Fibroblast of lung (primary cell): ENCODE data around the gene MAGEF1. TPM values are rescaled to one million over a fixed set of nuclear protein-coding genes. Genes with fewer than 3 reads are reported as not detected.

ENCODE experiments used
- DNase-seq, 2 donors: peaks; one replicate each; pipeline versions ENCODE4 v3.0.0 to v3.0.0-alpha.2; 2010; ENCODE audit warnings: low read depth in 2 of 2
- H2AFZ ChIP-seq: 2 replicates; pipeline ENCODE4 v1.5.1; 2012; ENCODE audit warnings: low read length, control low read depth, inconsistent platforms
- H3K27ac ChIP-seq: 2 replicates; pipeline ENCODE4 v1.5.1; 2011; ENCODE audit warnings: low read length, control low read depth; ENCODE audit not compliant: insufficient read depth
- H3K27me3 ChIP-seq: 2 replicates; pipeline ENCODE4 v1.5.1; 2011; ENCODE audit warnings: mild to moderate bottlenecking, low read length; ENCODE audit not compliant: control insufficient read depth, insufficient read depth
- H3K36me3 ChIP-seq: 2 replicates; pipeline ENCODE4 v1.5.1; 2011; ENCODE audit warnings: low read length; ENCODE audit not compliant: control insufficient read depth, insufficient read depth
- H3K4me1 ChIP-seq: 2 replicates; pipeline ENCODE4 v1.5.1; 2011; ENCODE audit warnings: low read length; ENCODE audit not compliant: control insufficient read depth, insufficient read depth; ENCODE audit errors: extremely low read depth
- H3K4me2 ChIP-seq: 2 replicates; pipeline ENCODE4 v1.5.1; 2011; ENCODE audit warnings: low read length, control low read depth; ENCODE audit not compliant: insufficient read depth; ENCODE audit errors: extremely low read depth
- H3K4me3 ChIP-seq, 4 experiments: fragments of 200-600 bp in 1 of 4; sonication (generic) in 1 of 4; replicated peaks in 1 of 4; 2 replicates each; pipeline ENCODE4 v1.5.1; 2011 to 2016; ENCODE audit warnings: low read length in 4 of 4, low read depth in 3 of 4, mild to moderate bottlenecking in 3 of 4, control low read depth in 2 of 4, inconsistent platforms in 1 of 4, mixed read lengths in 1 of 4; ENCODE audit not compliant: insufficient read depth in 1 of 4; ENCODE audit errors: control extremely low read depth in 1 of 4
- H3K79me2 ChIP-seq: 2 replicates; pipeline ENCODE4 v1.5.1; 2012; ENCODE audit warnings: mild to moderate bottlenecking, low read length, inconsistent platforms; ENCODE audit not compliant: control insufficient read depth, insufficient read depth
- H3K9ac ChIP-seq: 2 replicates; pipeline ENCODE4 v1.5.1; 2011; ENCODE audit warnings: mild to moderate bottlenecking, low read length, control low read depth; ENCODE audit not compliant: insufficient read depth
- H3K9me3 ChIP-seq: 2 replicates; pipeline ENCODE4 v1.5.1; 2012; ENCODE audit warnings: low read depth, low read length; ENCODE audit not compliant: control insufficient read depth, insufficient read depth
- H4K20me1 ChIP-seq: 2 replicates; pipeline ENCODE4 v1.5.1; 2011; ENCODE audit warnings: low read length; ENCODE audit not compliant: control insufficient read depth, insufficient read depth; ENCODE audit errors: extremely low read depth
- CTCF ChIP-seq, 2 donors: IDR thresholded peaks in 1 of 2; conservative IDR thresholded peaks in 1 of 2; 1 replicate in 1 of 2; 2 replicates in 1 of 2; pipeline ENCODE4 v1.5.1; 2011 to 2012; ENCODE audit warnings: low read length in 2 of 2, control low read depth in 1 of 2, inconsistent platforms in 1 of 2, low read depth in 1 of 2, mild to moderate bottlenecking in 1 of 2
- EZH2 ChIP-seq: IDR thresholded peaks from 2 replicates; pipeline ENCODE4 v1.5.1; 2012; ENCODE audit warnings: low read length, control low read depth, mild to moderate bottlenecking; ENCODE audit errors: missing control alignments
- polyA plus RNA-seq, 2 donors: library from polyadenylated mRNA; depleted of rRNA in 1 of 2; stranded (reverse) in 1 of 2; unstranded in 1 of 2; fragments of >200 nt; gene quantifications; 2 replicates each; pipeline ENCODE4 v1.2.1, GENCODE V29; 2011 to 2012; ENCODE audit warnings: missing spikeins in 1 of 2
- total RNA-seq: library from RNA; depleted of rRNA; stranded (reverse); fragments of >200 nt; gene quantifications from 2 replicates; pipeline ENCODE4 v1.2.1, GENCODE V29; 2014

Gene MAGEF1
- total and polyA plus RNA-seq, 2 donors (not counting 1 experiment from before 2014, with no cell fraction given), result 21.5 to 22.6 TPM

GRCh38 chr3:184718431-184718830 is 6.6 kb upstream of the MAGEF1 start:
- DNase-seq, result no peak
- H3K79me2 ChIP-seq, result no peaks in the 10 kb centered on the region
- H2AFZ ChIP-seq, result no peak overlapping the region
- no peak overlapping the region for H3K4me2 ChIP-seq
- no peak overlapping the region for H3K27ac ChIP-seq
- no peak overlapping the region for H3K4me3 ChIP-seq
- H3K36me3 ChIP-seq, result no peaks in the 10 kb centered on the region
- peaks cover 10% of the 10 kb centered on the region for H3K4me1 ChIP-seq
- H4K20me1 ChIP-seq, result no peaks in the 10 kb centered on the region
- H3K27me3 ChIP-seq, result no peaks in the 10 kb centered on the region
- no peak overlapping the region for H3K9ac ChIP-seq
- no peaks in the 10 kb centered on the region for H3K9me3 ChIP-seq
- TF ChIP-seq CTCF (conservative IDR thresholded peaks at IDR 0.05 in 1 of 2, IDR thresholded peaks at IDR 0.05 in 1 of 2; ENCODE audit: low read depth in 1 of 2, low read length in 2 of 2) (no peak), EZH2 (no peak)

- Histone ChIP-seq H4K20me1 (no peaks in the 10 kb centered on the region), H3K9me3 (no peaks in the 10 kb centered on the region), H3K27me3 (no peaks in the 10 kb centered on the region), H2AFZ (no peak overlapping the region), H3K9ac (no peak overlapping the region), H3K4me3 (no peak overlapping the region), H3K4me1 (peaks cover 11% of the 10 kb centered on the region), H3K4me2 (no peak overlapping the region), H3K27ac (no peak overlapping the region), H3K79me2 (no peaks in the 10 kb centered on the region), H3K36me3 (no peaks in the 10 kb centered on the region)
- DNase-seq, result no peak
- TF ChIP-seq CTCF (conservative IDR thresholded peaks at IDR 0.05 in 1 of 2, IDR thresholded peaks at IDR 0.05 in 1 of 2; ENCODE audit: low read depth in 1 of 2, low read length in 2 of 2), result peak in 1 of 2 donors; percentile 28
- TF ChIP-seq EZH2, result no peak
Observed at GRCh38 chr3:184717399-184717983, 5.6 kb upstream of the MAGEF1 start.

- peaks cover 12% of the 10 kb centered on the region for H3K4me1 ChIP-seq
- H3K9ac ChIP-seq, result no peak overlapping the region
- no peaks in the 10 kb centered on the region for H3K27me3 ChIP-seq
- H3K4me2 ChIP-seq, result peak overlapping the region; percentile 28
- TF ChIP-seq CTCF (conservative IDR thresholded peaks at IDR 0.05 in 1 of 2, IDR thresholded peaks at IDR 0.05 in 1 of 2; ENCODE audit: low read depth in 1 of 2, low read length in 2 of 2), result no peak
- no peak overlapping the region for H3K27ac ChIP-seq
- H3K4me3 ChIP-seq, result peak overlapping the region in 2 of 4 experiments; percentile 9 to 24
- DNase-seq, result peak; percentile 72 to 73
- peak overlapping the region; percentile 20 for H2AFZ ChIP-seq
- H4K20me1 ChIP-seq, result no peaks in the 10 kb centered on the region
- H3K9me3 ChIP-seq, result no peaks in the 10 kb centered on the region
- H3K79me2 ChIP-seq, result no peaks in the 10 kb centered on the region
- no peaks in the 10 kb centered on the region for H3K36me3 ChIP-seq
Observed at GRCh38 chr3:184716622-184717398, 4.9 kb upstream of the MAGEF1 start.
